GM23248 (cell line): ENCODE results near the gene CCDC157. TPM values are rescaled to one million over a fixed set of nuclear protein-coding genes. Genes with fewer than 3 reads are reported as not detected.
A peak's percentile ranks its signal among the peaks of the same experiment; 100 is the strongest.

Experiments
- DNase-seq: peaks from one replicate; pipeline ENCODE4 v3.0.0-alpha.2; 2015
- H2AFZ ChIP-seq: fragments of 200-600 bp; sonication (generic); 2 replicates; pipeline ENCODE4 v1.6.1; 2016; ENCODE audit warnings: antibody characterized with exemption
- H3F3A ChIP-seq: fragments of 200-600 bp; sonication (generic); 2 replicates; pipeline ENCODE4 v1.6.1; 2016; ENCODE audit warnings: mild to moderate bottlenecking, antibody characterized with exemption, mixed run types; ENCODE audit not compliant: insufficient read depth
- H3K27ac ChIP-seq: fragments of 200-600 bp; sonication (generic); 2 replicates; pipeline ENCODE4 v1.5.1; 2016; ENCODE audit warnings: mild to moderate bottlenecking
- H3K27me3 ChIP-seq: fragments of 200-600 bp; sonication (generic); replicated peaks from 2 replicates; pipeline ENCODE4 v1.6.1; 2016; ENCODE audit warnings: mild to moderate bottlenecking; ENCODE audit not compliant: insufficient read depth
- H3K36me3 ChIP-seq: fragments of 200-600 bp; sonication (generic); 2 replicates; pipeline ENCODE4 v1.6.1; 2016; ENCODE audit warnings: low read depth, mild to moderate bottlenecking
- H3K4me1 ChIP-seq: fragments of 200-600 bp; sonication (generic); 2 replicates; pipeline ENCODE4 v1.6.1; 2016; ENCODE audit warnings: mild to moderate bottlenecking; ENCODE audit not compliant: insufficient read depth
- H3K4me2 ChIP-seq: fragments of 200-600 bp; sonication (generic); one replicate; pipeline ENCODE4 v1.6.1; 2016; ENCODE audit warnings: mild to moderate bottlenecking; ENCODE audit not compliant: unreplicated experiment
- H3K4me3 ChIP-seq: fragments of 200-600 bp; sonication (generic); 2 replicates; pipeline ENCODE4 v1.5.1; 2016; ENCODE audit warnings: mild to moderate bottlenecking
- H3K79me2 ChIP-seq: fragments of 200-600 bp; sonication (generic); 2 replicates; pipeline ENCODE4 v1.6.1; 2016; ENCODE audit warnings: mild to moderate bottlenecking; ENCODE audit not compliant: insufficient read depth
- H3K9ac ChIP-seq: fragments of 200-600 bp; sonication (generic); 2 replicates; pipeline ENCODE4 v1.6.1; 2016; ENCODE audit warnings: mild to moderate bottlenecking
- H3K9me2 ChIP-seq: fragments of 200-600 bp; sonication (generic); 2 replicates; pipeline ENCODE4 v1.6.1; 2016; ENCODE audit warnings: mixed run types, mild to moderate bottlenecking, moderate library complexity; ENCODE audit not compliant: insufficient read depth
- H3K9me3 ChIP-seq: fragments of 200-600 bp; sonication (generic); one replicate; pipeline ENCODE4 v1.6.1; 2017; ENCODE audit warnings: low read depth
- H4K20me1 ChIP-seq: fragments of 200-600 bp; sonication (generic); 2 replicates; pipeline ENCODE4 v1.6.0; 2016; ENCODE audit not compliant: insufficient read depth
- EZH2 ChIP-seq: fragments of 200-600 bp; sonication (generic); IDR thresholded peaks from 2 replicates; pipeline ENCODE4 v1.6.1; 2018; ENCODE audit warnings: antibody characterized with exemption, mild to moderate bottlenecking; ENCODE audit not compliant: insufficient read depth, poor library complexity, severe bottlenecking
- EZH2phosphoT487 ChIP-seq: fragments of 200-600 bp; sonication (generic); IDR thresholded peaks from 2 replicates; pipeline ENCODE4 v1.6.1; 2018; ENCODE audit warnings: antibody characterized with exemption, moderate library complexity, mild to moderate bottlenecking, low read depth; ENCODE audit not compliant: insufficient read depth
- WGBS, 2 experiments: methylation state at CpG; one replicate each; pipeline ENCODE4 v1.1.6; 2015 to 2017; ENCODE audit warnings: low lambda C conversion rate in 2 of 2, low coverage in 1 of 2; ENCODE audit errors: missing lambda C conversion rate in 2 of 2; 5-methylcytosine and 5-hydroxymethylcytosine counted together
- in situ Hi-C: fragments of 300-500 bp; cut with MboI; formaldehyde crosslinking; loops from 2 replicates; pipeline ENCODE4 v1.15.0; 2020
- polyA plus RNA-seq: library from polyadenylated mRNA; unstranded; fragments of >200 nt; fragmentation: Nextera tagmentation; extraction: Ambion mirVana; gene quantifications from 2 replicates; pipeline ENCODE4 v1.2.1, GENCODE V29; 2016
- total RNA-seq: library from RNA; depleted of rRNA; stranded (reverse); fragments of >200 nt; shearing (Covaris generic); gene quantifications from 2 replicates; pipeline ENCODE4 v1.2.3, GENCODE V29; 2014

CCDC157 gene
- total and polyA plus RNA-seq, 2 experiments from 2014 or later, result 2.7 to 5.0 TPM

- Histone ChIP-seq H3K9ac (no peak overlapping the region), H4K20me1 (no peaks in the 10 kb centered on the region), H3K27ac (no peak overlapping the region), H3F3A (no peaks in the 10 kb centered on the region), H3K9me3 (no peaks in the 10 kb centered on the region), H3K4me3 (no peak overlapping the region), H3K4me1 (peaks cover 17% of the 10 kb centered on the region; the same call in 1 of the 2 replicates), H2AFZ (no peak overlapping the region), H3K79me2 (peaks cover 99% of the 10 kb centered on the region), H3K27me3 (no peaks in the 10 kb centered on the region), H3K9me2 (no peaks in the 10 kb centered on the region), H3K36me3 (peaks cover 43% of the 10 kb centered on the region), H3K4me2 (no peak overlapping the region)
- no peak for DNase-seq
- TF ChIP-seq EZH2phosphoT487 (no peak), EZH2 (no peak)
- WGBS, 2 experiments, result 85 to 89% methylated on average over 3 of the region's 3 CpGs
- in situ Hi-C loops, result no loop called here
Measured at GRCh38 chr22:30351226-30351625, 5.6 kb upstream of the CCDC157 start.

- TF ChIP-seq EZH2 (no peak), EZH2phosphoT487 (no peak)
- 72 to 77% methylated on average over 5 of the region's 5 CpGs for WGBS, 2 experiments
- peaks cover 28% of the 10 kb centered on the region for H3K36me3 ChIP-seq
- H3F3A ChIP-seq, result no peaks in the 10 kb centered on the region
- H3K9me3 ChIP-seq, result no peaks in the 10 kb centered on the region
- H2AFZ ChIP-seq, result no peak overlapping the region
- H3K27ac ChIP-seq, result no peak overlapping the region
- peaks cover 69% of the 10 kb centered on the region for H3K79me2 ChIP-seq
- peak overlapping the region; percentile 85 for H3K4me3 ChIP-seq
- H3K9ac ChIP-seq, result no peak overlapping the region; the same call in 1 of the 2 replicates
- no peaks in the 10 kb centered on the region for H3K27me3 ChIP-seq
- no peaks in the 10 kb centered on the region for H4K20me1 ChIP-seq
- H3K4me2 ChIP-seq, result peak overlapping the region; percentile 96
- in situ Hi-C loops, result no loop called here
- peaks cover 17% of the 10 kb centered on the region; the same call in 1 of the 2 replicates for H3K4me1 ChIP-seq
- DNase-seq, result peak; percentile 20
- H3K9me2 ChIP-seq, result no peaks in the 10 kb centered on the region
Measured at GRCh38 chr22:30354644-30355043, 2.2 kb upstream of the CCDC157 start.

- 2 to 7% methylated on average over 9 of the region's 9 CpGs for WGBS, 2 experiments
- Histone ChIP-seq H3K4me2 (peak overlapping the region; percentile 99), H3K4me1 (peaks cover 17% of the 10 kb centered on the region; the same call in 1 of the 2 replicates), H3K4me3 (peak overlapping the region; percentile 85), H3K79me2 (peaks cover 43% of the 10 kb centered on the region), H2AFZ (peak overlapping the region; percentile 96), H3F3A (no peaks in the 10 kb centered on the region), H3K27me3 (no peaks in the 10 kb centered on the region), H3K36me3 (peaks cover 6% of the 10 kb centered on the region), H3K9me3 (no peaks in the 10 kb centered on the region), H4K20me1 (no peaks in the 10 kb centered on the region), H3K9ac (peak overlapping the region; percentile 90), H3K9me2 (no peaks in the 10 kb centered on the region), H3K27ac (peak overlapping the region; percentile 82)
- TF ChIP-seq EZH2phosphoT487, result no peak
- DNase-seq, result no peak
- in situ Hi-C loops, result no loop called here
Measured at GRCh38 chr22:30357236-30357570, 396 bp downstream of the CCDC157 start.

- H3K9me2 ChIP-seq, result no peaks in the 10 kb centered on the region
- H4K20me1 ChIP-seq, result no peaks in the 10 kb centered on the region
- no peak for DNase-seq
- no peaks in the 10 kb centered on the region for H3K9me3 ChIP-seq
- peak overlapping the region; percentile 99 for H3K4me2 ChIP-seq
- 59 to 66% methylated on average over 21 to 22 of the region's 22 CpGs for WGBS, 2 experiments
- H3K9ac ChIP-seq, result peak overlapping the region; percentile 90
- H3F3A ChIP-seq, result no peaks in the 10 kb centered on the region
- H3K27me3 ChIP-seq, result no peaks in the 10 kb centered on the region
- H2AFZ ChIP-seq, result peak overlapping the region; percentile 96
- H3K4me1 ChIP-seq, result peaks cover 17% of the 10 kb centered on the region; the same call in 1 of the 2 replicates
- no peak overlapping the region for H3K27ac ChIP-seq
- peaks cover 1% of the 10 kb centered on the region; the same call in 1 of the 2 replicates for H3K36me3 ChIP-seq
- no peak for TF ChIP-seq EZH2
- no peak for TF ChIP-seq EZH2phosphoT487
- peak overlapping the region; percentile 85 for H3K4me3 ChIP-seq
- peaks cover 38% of the 10 kb centered on the region for H3K79me2 ChIP-seq
- in situ Hi-C loops, result no loop called here
Measured at GRCh38 chr22:30357650-30358215, 926 bp downstream of the CCDC157 start.
